ENCODE measurements around the gene HNRNPUL1. TPM values are rescaled to one million over a fixed set of nuclear protein-coding genes. Genes with fewer than 3 reads are reported as not detected.

Gene HNRNPUL1
- total and polyA plus RNA-seq, 2 of the 8 experiments (the other 6 are each of a cell fraction or from before 2014, with no cell fraction given), result 99.5 to 264 TPM

DNA sequence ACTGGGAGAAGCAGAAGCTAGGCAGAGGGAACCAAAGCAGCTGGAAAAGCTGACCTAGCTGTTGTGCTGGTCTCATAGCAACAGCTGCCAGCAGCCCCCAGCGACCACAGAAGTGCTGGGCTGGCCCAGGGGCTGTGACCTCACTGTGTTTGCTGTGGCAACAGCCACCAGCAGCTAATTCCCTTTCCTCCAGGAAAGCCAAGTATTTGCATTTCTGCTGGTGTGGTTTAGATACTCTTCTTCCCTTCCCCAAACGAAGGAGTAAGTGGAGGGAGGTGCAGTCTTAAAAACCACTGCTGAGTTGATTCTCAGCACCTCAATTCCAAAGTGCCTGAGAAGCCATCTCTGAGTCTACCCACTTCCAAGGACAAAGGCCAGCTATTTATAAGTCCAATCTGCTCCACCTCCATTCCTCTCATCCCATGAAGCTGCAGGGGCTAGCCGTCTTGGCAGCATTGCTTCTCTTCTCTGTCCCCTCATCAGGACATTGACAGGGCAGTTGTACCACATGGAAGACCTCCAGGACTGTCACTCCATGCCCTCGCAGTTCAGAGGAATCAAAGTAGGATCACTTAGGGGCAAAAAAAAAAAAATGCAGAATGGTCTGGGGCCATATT is 34.3 kb downstream of the HNRNPUL1 start (continued):
- no peak for TF ChIP-seq USF2 (IDR thresholded peaks at IDR 0.05; ENCODE audit: low read length)
- no peak for TF ChIP-seq BRCA1 (IDR thresholded peaks at IDR 0.05; ENCODE audit: low read depth, low read length)
- TF ChIP-seq YY1 (IDR thresholded peaks at IDR 0.05; ENCODE audit: low read depth, low read length), result no peak
- no peak for TF ChIP-seq NRF1 (IDR thresholded peaks at IDR 0.05; ENCODE audit: low read depth, low read length)
- TF ChIP-seq SUZ12 (IDR thresholded peaks at IDR 0.05; ENCODE audit: low read length), result no peak
